ENCODE results near the gene PLCB1.
A peak's percentile ranks its signal among the peaks of the same experiment; 100 is the strongest.

PLCB1 gene

DNA sequence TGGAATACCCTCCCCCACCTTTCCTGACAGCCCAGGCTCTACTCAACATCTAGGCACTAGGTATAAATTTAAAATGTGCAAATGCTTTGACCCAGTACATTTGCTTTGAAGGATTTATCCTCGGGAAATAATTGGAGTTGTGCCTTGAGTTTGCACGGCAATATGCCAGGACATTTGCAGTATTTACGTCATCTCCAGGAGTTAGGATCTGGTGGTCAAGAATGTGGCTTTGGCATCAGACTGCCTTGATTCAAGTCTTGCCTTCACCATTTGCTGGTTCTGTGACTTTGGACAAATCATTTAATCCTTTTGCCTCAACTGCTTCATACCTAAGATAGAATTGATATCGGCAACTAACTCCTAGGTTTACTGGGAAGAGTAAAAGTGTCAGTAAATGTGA, 169.6 kb downstream of the PLCB1 start:
- no peak for DNase-seq (ENCODE audit: low spot score)

- DNase-seq (ENCODE audit: low spot score): no peak
Observed at GRCh38 chr20:8303651-8304050, 171.6 kb downstream of the PLCB1 start.

GRCh38 chr20:8304124-8304816, 172.2 kb downstream of the PLCB1 start:
- no peak for DNase-seq (ENCODE audit: low spot score)

GRCh38 chr20:8305449-8305978, 173.4 kb downstream of the PLCB1 start:
- DNase-seq (ENCODE audit: low spot score): no peak

DNA sequence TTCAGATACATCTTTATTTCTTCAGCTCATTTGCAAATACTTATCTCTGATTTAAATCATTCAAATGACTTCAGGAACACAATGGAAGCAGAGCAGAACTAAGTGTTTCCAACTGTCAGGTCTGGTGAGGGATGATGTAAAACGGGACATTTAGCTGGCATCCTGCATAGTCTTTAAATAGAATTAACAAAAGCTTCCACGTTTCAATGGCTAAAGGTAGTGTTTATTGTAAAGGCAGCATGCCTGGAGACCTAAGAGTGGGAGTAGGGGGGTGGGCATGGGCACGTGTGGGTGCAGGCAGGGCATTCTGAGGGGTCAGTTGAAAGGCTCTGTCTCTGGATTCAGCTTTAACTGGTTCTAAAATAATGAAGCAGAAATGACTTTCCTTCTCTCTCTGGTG, 174.9 kb downstream of the PLCB1 start:
- DNase-seq (ENCODE audit: low spot score): no peak

GRCh38 chr20:8309634-8310033, 177.6 kb downstream of the PLCB1 start:
- peak; percentile 30 for DNase-seq (ENCODE audit: low spot score)

- no peak for DNase-seq (ENCODE audit: low spot score)
Observed at GRCh38 chr20:8310618-8311017, 178.6 kb downstream of the PLCB1 start.

DNA sequence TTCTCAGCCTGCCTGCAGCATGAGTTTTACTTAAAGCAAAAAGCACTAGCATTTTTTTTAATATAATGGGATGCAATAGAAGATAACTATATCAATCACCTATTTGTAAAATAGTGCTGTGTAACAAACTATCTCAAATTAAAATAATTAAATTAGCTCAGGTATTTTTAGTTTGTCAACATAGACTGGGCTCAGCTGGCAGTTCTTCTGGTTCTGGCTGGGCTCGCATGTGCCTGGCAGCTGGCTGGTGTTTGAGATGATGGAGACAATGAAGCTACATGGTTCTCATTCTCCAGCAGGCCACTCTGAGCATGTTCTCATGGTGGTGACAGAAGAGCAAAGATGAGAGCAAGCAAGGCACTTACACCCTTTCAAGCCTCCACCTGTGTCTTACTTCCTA, 181.0 kb downstream of the PLCB1 start:
- DNase-seq (ENCODE audit: low spot score): no peak

- no peak for DNase-seq (ENCODE audit: low spot score)
Observed at GRCh38 chr20:8315639-8316573, 183.8 kb downstream of the PLCB1 start.

- no peak for DNase-seq (ENCODE audit: low spot score)
Observed at GRCh38 chr20:8317448-8317847, 185.4 kb downstream of the PLCB1 start.

DNA sequence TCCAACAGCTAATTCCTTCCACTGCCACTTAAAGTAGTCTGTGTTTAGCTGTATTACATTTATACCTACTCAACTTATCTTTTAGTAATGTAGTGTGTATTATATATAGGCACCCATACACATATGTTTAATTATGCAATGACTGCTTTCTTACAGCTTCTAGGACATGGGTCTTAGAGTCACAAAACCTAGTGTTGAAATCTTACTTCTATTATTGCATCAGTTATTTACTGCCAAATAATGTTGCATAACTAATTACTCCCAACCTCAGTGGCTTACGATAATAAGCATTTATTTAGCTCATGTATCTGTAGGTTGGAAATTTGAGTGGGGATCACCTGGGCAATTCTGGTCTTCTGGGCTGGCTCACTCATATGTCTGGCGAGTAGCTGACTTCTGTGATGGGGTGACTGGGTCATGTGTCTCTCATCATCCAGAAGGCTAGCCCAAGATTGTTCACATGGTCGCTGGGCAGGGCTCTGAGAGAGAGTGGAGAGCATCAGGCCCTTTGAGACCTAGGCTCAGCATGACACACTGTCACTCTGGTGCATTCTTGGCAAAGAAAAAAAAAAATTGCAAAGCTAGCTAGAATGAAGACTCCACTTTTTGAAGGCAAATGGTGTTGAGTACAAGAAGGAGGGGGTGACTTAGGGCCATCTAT, 187.0 kb downstream of the PLCB1 start:
- DNase-seq (ENCODE audit: low spot score): no peak

DNA sequence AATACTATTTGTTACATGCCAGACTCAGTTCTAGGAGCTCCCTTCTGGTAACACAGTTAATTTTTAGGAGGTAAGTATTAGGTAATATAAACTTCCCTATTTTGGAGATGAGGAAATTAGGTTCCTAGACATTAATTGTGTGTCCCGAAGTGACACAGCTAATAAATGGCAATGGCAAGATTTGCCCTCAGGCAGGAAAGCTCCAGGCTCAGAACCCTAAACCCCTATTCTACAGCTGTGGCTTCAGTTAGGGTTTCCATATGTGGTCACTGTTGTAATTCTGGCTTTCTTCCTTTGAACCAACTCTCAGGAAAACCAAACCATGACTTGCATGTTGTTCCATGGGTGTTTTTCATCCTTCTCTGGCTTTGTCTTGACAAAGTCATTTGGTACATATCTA, 188.2 kb downstream of the PLCB1 start:
- DNase-seq (ENCODE audit: low spot score): no peak

DNA sequence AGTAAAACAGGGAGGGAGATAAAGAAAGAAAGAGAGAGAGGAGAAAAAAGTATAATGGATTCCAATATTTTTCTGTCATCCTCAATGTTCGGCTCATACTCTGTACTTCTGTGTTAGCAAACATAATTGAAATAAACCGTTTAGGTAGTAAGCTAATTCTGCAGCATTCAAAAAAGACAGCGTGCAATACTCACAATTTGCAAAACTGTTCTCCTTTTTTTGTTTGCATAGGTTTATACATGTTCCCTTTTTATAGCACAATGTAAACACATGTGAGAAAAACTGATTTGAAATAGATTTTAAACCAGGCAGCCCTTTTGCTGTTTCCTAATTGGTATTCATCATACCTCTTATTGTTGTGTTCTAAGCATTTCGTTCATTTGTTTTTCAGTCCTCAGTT, 188.9 kb downstream of the PLCB1 start:
- no peak for DNase-seq (ENCODE audit: low spot score)

DNA sequence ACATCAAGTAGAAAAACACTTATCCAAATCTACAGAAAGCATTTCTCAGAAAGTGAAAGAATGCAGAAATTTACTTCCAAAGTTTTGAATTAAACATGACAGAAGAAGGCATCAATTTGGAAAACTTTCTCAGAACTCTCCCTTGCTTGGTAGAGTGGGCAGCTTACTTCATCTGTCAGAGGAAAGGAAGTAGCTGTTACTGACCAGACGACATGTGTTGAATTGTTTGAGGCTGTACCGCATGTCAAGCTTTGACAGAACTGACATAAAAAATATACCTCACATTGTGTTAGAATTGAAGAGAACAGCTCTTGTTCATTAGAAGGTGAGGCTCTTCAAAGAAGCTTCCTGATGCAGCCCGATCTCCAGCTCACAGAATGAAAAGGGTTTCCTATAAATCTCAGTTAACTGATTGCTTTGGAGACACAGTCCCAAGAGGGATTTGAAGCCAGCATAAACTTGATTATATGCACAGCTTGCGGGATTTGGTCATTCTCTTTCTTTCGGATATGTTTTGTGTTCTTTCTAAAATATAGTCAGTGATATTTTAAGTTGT, 190.7 kb downstream of the PLCB1 start:
- no peak for DNase-seq (ENCODE audit: low spot score)

- DNase-seq (ENCODE audit: low spot score): no peak
Observed at GRCh38 chr20:8326191-8326590, 194.1 kb downstream of the PLCB1 start.

GRCh38 chr20:8326899-8327298, 194.8 kb downstream of the PLCB1 start:
- DNase-seq (ENCODE audit: low spot score): no peak

- no peak for DNase-seq (ENCODE audit: low spot score)
Observed at GRCh38 chr20:8328189-8328588, 196.1 kb downstream of the PLCB1 start.

- no peak for DNase-seq (ENCODE audit: low spot score)
Observed at GRCh38 chr20:8330319-8330784, 198.3 kb downstream of the PLCB1 start.

DNA sequence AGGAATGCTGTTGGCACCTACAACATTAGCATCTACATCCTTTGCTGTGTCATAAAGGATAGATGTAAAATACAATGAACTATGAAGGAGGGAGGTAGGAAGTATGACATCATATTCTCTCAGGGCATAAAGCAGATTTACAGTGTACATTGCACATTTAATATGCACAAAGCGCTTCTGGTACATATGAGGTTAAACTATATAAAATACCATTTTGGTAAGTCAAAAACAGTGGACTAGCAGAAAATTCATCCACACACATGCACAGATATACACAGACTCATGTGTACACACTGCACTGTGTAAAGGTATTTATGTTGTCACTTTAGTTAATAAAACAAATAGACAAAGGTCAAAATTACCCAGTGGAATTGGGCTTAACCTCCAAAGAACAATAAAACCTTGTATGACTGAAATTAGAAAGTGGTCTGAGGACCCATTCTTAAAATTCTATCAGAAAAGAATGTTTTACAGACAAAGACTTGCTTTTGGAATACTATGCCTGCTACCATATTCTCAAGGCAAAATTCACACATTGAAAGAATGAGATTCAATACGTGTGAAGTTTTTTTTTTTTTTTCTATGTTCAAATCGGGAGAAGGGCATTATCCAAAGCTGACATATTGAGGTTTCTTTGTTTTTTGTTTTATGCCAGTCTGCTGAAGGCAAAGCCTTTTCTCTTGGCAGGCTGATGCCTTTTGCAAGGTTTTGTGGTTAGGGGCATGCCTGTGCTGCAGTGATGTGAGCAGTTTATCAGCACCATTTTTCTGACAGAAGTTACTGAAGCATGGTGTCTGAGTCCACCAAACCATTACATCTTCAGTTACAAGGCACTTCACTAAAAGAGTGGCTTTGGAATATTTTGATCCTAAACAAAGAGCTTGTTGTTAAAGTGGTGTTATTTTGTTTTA, 199.0 kb downstream of the PLCB1 start:
- no peak for DNase-seq (ENCODE audit: low spot score)

DNA sequence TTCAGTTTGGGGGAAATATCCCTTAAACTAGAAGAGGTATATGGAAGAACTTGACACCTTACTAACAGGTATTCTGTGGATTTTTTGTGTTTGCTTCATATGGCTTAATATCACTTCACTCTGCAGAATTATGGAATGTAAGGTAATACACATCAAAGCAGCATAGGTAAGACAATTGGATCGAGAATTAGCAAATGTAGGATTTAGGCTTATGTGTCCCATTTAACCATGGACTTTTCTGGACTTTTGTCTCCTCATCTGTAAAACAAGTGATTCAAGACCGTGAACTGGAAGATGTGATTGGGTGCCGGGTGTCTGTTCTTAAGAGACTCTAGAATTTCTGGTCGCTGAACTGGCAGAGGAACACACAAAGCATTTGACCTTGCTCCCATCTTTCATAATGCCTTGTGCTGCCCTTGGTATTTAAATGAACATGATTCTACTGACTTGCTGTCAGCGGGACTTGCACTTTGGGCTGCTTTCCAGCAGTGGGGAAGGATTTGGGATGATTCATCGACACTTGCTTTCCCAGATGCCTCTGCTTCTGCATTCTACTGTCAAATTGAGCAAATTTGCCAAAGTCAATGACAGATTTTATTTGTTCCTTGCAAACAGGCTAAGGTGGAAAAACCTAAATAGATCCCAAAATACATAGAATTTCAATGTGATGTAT, 199.8 kb downstream of the PLCB1 start:
- peak; percentile 42 for DNase-seq (ENCODE audit: low spot score)

All from pons (tissue), 1 donor.